Hypothalamus (tissue), 51 donors: ENCODE data around the gene OR51G1.

ENCODE experiments used
- DNase-seq, 51 donors: peaks; one replicate each; lab custom pipeline; 2025; lab: John Stamatoyannopoulos, UW

Gene OR51G1

DNA sequence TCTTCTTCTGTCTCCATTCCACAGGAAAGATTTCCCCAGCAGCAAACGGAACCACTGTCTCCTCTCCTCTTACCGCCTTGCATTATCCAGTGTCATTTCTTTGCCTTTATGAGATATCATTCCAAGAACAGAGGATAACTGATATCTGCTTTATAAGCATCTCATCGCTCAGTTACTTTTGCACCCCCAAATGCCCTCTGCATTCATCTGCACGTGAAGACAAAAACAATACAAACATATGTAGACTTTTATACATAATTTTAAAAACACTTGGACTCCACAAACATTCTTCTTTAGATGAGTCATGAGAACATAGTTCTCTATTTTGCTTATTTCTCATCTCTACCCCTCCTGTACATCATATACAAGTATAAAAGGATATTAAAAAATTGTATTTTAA lies 43.0 kb downstream of the OR51G1 start:
- no peak for DNase-seq
